Endothelial cell (in vitro differentiated cells): ENCODE results near the gene SAMD15. TPM values are rescaled to one million over a fixed set of nuclear protein-coding genes. Genes with fewer than 3 reads are reported as not detected.

Experiments
- DNase-seq: peaks from one replicate; pipeline ENCODE4 v3.0.0; 2021; ENCODE audit warnings: low spot score
- H3K27ac Mint-ChIP-seq: one replicate; pipeline ENCODE4 v1.8.0; 2021; ENCODE audit warnings: mixed read lengths, inconsistent platforms; ENCODE audit not compliant: unreplicated experiment
- H3K27me3 Mint-ChIP-seq: one replicate; pipeline ENCODE4 v1.8.0; 2021; ENCODE audit warnings: mild to moderate bottlenecking, moderate library complexity, mixed read lengths, inconsistent platforms; ENCODE audit not compliant: unreplicated experiment
- H3K36me3 Mint-ChIP-seq: one replicate; pipeline ENCODE4 v1.8.0; 2021; ENCODE audit warnings: mild to moderate bottlenecking, low read depth, mixed read lengths, inconsistent platforms; ENCODE audit not compliant: unreplicated experiment
- H3K4me1 Mint-ChIP-seq: one replicate; pipeline ENCODE4 v1.8.0; 2021; ENCODE audit warnings: mild to moderate bottlenecking, mixed read lengths, inconsistent platforms; ENCODE audit not compliant: unreplicated experiment
- H3K4me3 Mint-ChIP-seq: one replicate; pipeline ENCODE4 v1.8.0; 2021; ENCODE audit warnings: mild to moderate bottlenecking, mixed read lengths, inconsistent platforms; ENCODE audit not compliant: unreplicated experiment
- H3K9me3 Mint-ChIP-seq: one replicate; pipeline ENCODE4 v1.8.0; 2021; ENCODE audit warnings: mixed read lengths, inconsistent platforms; ENCODE audit not compliant: unreplicated experiment
- total RNA-seq: library from RNA; stranded (reverse); fragmentation: NEBNext Ultra II Directional; extraction: Animal tissue kit (Norgen Biotek cat#: 25700); gene quantifications from one replicate; pipeline ENCODE4 v1.2.1, GENCODE V29; 2021; ENCODE audit not compliant: unreplicated experiment
- TF ChIP-seq, protein P1 (sequence below): fragments of 200-600 bp; sonication (generic); IDR thresholded peaks from one replicate; pipeline ENCODE4 v1.5.0; 2021; ENCODE audit warnings: antibody characterized with exemption; ENCODE audit not compliant: unreplicated experiment

The SAMD15 gene
- total RNA-seq, 1 donor from 2014 or later: 1.7 TPM

DNA sequence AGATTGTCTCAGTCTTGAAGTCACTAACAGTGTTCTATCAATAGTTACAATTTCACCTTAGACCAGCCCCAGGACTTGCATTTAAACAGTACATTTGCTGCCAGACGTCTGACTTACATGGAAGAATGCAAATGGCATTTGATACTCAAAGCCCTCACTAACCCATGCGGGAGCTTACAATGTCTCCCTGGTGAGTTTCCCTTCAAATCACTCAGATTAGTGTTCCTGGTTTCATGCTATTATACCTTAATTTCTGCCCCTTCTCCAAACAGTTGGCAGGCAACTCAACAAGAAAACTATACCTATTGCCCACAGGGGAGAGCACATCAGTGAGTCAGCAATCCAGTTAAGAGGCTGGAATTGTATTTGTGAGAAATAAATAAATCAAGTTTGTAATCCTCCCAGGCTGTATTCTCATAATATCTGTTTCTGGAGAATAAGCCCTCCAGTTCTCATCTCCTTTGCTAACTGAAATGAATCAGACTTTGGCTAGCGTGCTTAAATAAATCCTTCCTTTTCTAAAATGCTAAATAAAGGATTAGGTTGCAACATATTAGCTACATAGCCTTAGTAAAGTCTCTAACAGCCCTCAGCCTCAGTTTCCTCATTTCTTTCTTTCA, 32.7 kb upstream of the SAMD15 start:
- H3K4me1 Mint-ChIP-seq: no peaks in the 10 kb centered on the region
- no peaks in the 10 kb centered on the region for H3K27me3 Mint-ChIP-seq
- peak overlapping the region; percentile 2 for H3K4me3 Mint-ChIP-seq
- no peak overlapping the region for H3K27ac Mint-ChIP-seq
- TF ChIP-seq, protein P1, sequence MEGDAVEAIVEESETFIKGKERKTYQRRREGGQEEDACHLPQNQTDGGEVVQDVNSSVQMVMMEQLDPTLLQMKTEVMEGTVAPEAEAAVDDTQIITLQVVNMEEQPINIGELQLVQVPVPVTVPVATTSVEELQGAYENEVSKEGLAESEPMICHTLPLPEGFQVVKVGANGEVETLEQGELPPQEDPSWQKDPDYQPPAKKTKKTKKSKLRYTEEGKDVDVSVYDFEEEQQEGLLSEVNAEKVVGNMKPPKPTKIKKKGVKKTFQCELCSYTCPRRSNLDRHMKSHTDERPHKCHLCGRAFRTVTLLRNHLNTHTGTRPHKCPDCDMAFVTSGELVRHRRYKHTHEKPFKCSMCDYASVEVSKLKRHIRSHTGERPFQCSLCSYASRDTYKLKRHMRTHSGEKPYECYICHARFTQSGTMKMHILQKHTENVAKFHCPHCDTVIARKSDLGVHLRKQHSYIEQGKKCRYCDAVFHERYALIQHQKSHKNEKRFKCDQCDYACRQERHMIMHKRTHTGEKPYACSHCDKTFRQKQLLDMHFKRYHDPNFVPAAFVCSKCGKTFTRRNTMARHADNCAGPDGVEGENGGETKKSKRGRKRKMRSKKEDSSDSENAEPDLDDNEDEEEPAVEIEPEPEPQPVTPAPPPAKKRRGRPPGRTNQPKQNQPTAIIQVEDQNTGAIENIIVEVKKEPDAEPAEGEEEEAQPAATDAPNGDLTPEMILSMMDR: no peak
- H3K36me3 Mint-ChIP-seq: peaks cover 10% of the 10 kb centered on the region
- DNase-seq: no peak
- H3K9me3 Mint-ChIP-seq: no peaks in the 10 kb centered on the region

DNA sequence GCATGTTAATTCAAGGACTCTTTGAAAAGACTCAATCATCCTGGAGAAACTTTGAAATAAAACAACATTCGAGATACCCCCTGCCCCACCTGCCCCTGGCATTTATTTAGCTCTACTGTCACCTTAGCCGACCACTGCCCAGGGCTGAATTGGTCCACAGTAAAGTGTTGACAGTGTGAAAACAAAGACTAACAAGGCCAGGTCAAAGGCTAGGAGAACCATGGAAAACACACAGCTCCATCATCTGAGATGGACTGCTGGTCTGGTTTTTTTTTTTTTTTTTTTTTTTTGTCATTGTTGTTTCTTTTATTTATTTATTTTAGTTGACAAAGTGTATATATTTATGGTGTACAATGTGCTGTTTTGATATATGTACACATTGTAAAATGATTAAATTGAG, 30.7 kb upstream of the SAMD15 start:
- Mint-ChIP-seq H3K27ac (no peak overlapping the region), H3K4me1 (no peaks in the 10 kb centered on the region), H3K36me3 (peaks cover 4% of the 10 kb centered on the region), H3K9me3 (no peaks in the 10 kb centered on the region), H3K4me3 (no peak overlapping the region), H3K27me3 (no peaks in the 10 kb centered on the region)
- no peak for DNase-seq
- TF ChIP-seq, protein P1: no peak

DNA sequence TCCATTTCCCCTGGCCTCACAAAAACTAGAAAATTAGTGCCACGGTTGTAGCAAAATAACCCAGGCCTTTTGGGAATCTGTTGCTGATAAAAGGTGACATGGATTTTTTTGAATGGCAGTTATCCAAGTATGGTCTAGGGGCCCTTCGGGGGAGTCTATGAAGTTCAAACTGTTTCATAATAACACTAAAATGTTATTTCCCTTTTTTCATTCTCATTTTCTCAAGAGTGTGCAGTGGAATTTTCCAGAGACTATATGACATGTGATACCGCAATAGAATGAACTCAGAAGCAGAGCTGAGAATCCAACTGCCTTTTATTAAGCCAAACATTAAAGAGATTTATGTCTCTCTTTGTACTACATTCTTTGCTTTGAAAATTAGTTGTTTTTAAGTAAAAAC, 29.4 kb upstream of the SAMD15 start:
- H3K27me3 Mint-ChIP-seq: no peaks in the 10 kb centered on the region
- DNase-seq: no peak
- no peaks in the 10 kb centered on the region for H3K4me1 Mint-ChIP-seq
- peaks cover 4% of the 10 kb centered on the region for H3K36me3 Mint-ChIP-seq
- TF ChIP-seq, protein P1: no peak
- no peak overlapping the region for H3K4me3 Mint-ChIP-seq
- no peaks in the 10 kb centered on the region for H3K9me3 Mint-ChIP-seq
- no peak overlapping the region for H3K27ac Mint-ChIP-seq

DNA sequence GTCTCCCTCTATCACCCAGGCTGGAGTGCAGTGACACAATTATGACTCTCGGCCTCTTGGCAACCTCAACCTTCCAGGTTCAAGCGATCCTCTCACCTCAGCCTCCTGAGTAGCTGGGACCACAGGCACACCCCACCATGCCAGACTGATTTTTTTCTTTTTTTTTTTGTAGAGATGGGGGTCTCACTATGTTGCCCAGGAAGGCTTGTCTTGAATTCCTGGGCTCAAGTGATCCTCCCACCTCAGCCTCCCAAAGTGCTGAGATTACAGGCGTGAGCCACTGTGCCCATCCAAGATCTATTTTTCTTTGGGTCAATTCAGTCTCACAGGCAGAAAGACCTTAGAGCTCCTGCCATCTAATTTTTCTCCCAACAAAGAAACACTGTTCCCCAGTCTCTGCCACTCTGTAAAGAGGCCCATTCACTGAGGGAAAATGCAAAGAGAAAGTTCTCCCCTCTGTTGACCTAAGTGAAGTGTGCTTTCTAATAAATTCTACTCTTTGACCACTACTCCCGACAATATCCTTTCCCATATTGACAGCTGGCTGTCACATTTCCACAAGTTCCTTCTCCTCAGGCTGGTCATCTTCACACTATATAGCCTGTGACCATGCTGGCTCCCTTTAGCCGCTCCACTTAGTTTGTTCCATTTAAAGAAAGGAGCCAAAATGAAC, 23.6 kb upstream of the SAMD15 start:
- no peaks in the 10 kb centered on the region for H3K4me1 Mint-ChIP-seq

DNA sequence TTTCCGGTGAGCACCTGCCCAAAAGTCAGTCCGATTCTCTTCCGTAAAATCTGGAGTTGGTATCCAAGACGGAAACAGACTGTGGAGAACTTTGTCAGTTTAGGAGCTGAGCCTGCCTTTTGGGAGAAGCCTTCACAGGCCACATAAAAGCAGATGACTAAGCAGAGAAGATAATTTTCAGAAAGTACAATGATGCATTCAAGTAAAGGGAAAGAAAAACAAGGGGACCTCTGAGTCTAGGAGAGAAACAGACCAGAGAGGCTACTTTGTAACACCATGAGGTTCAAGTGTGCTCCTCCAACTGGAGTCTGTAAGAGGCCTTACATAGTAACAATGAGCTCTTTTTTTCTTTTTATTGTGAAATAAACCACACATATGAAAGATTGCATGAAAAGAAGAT, 21.4 kb upstream of the SAMD15 start:
- H3K27me3 Mint-ChIP-seq: no peaks in the 10 kb centered on the region
- H3K36me3 Mint-ChIP-seq: no peaks in the 10 kb centered on the region
- DNase-seq: no peak
- H3K27ac Mint-ChIP-seq: no peak overlapping the region
- TF ChIP-seq, protein P1: no peak
- H3K4me3 Mint-ChIP-seq: no peak overlapping the region
- no peaks in the 10 kb centered on the region for H3K9me3 Mint-ChIP-seq
- H3K4me1 Mint-ChIP-seq: no peaks in the 10 kb centered on the region

More for the DNA sequence above, 23.6 kb upstream of the SAMD15 start:
- DNase-seq: no peak
- Mint-ChIP-seq H3K27ac (no peak overlapping the region), H3K36me3 (no peaks in the 10 kb centered on the region), H3K4me3 (no peak overlapping the region), H3K9me3 (no peaks in the 10 kb centered on the region), H3K27me3 (no peaks in the 10 kb centered on the region)
- TF ChIP-seq, protein P1: no peak
